Transverse colon (tissue), 4 donors: ENCODE results near the gene PNLIPRP1.

Experiments used
- EP300 ChIP-seq: sonication (generic); formaldehyde crosslinking; IDR thresholded peaks from one replicate; pipeline ENCODE4 v1.6.1; 2017; ENCODE audit warnings: antibody characterized with exemption, low read depth
- POLR2A ChIP-seq: fragments of 450-650 bp; IDR thresholded peaks from one replicate; pipeline ENCODE4 v1.6.1; 2016; ENCODE audit warnings: antibody characterized with exemption, mild to moderate bottlenecking, moderate library complexity
- POLR2AphosphoS5 ChIP-seq, 3 donors: sonication (generic); formaldehyde crosslinking; IDR thresholded peaks; one replicate each; pipeline ENCODE4 v1.6.1; 2016; ENCODE audit warnings: antibody characterized with exemption in 3 of 3
- TF ChIP-seq, protein P1 (sequence below), 5 experiments: fragments of 200-600 bp in 3 of 5; fragments of 450-650 bp in 2 of 5; sonication (generic) in 3 of 5; IDR thresholded peaks; 1 replicate in 2 of 5; 2 replicates in 3 of 5; pipeline ENCODE4 v1.5.1; 2016 to 2017; ENCODE audit warnings: antibody characterized with exemption in 5 of 5, inconsistent platforms in 3 of 5, mild to moderate bottlenecking in 2 of 5, moderate library complexity in 1 of 5

DNA sequence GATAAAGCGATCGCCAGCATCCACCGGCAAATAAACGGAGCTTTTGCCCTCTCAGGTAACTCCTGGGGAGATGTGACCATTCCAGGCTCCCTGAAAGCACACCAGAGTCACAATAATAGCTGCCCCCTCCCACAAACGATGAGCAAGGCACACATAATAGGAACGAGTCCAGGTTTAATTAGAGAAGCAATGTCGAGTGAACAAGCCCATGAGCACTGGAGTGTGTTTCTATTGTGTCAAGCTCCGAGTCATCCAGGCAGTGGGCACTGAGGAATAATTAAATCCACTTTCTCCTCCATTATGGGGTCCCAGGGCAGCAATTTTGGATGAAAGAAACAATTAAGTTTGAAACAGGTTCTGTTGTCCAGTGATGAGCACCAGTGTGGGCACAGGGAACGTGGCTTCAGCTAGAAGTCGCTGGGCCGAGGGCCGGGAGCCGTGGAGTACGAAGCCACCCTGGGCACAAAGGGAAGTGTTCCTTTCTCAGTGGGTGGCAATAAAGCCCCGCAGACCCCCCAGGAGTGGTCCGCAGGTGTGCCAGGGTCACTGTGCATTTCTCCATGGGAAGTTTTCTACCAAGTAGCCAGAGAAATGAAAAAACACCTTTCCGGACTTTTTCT, 41.9 kb downstream of the PNLIPRP1 start:
- TF ChIP-seq, protein P1, sequence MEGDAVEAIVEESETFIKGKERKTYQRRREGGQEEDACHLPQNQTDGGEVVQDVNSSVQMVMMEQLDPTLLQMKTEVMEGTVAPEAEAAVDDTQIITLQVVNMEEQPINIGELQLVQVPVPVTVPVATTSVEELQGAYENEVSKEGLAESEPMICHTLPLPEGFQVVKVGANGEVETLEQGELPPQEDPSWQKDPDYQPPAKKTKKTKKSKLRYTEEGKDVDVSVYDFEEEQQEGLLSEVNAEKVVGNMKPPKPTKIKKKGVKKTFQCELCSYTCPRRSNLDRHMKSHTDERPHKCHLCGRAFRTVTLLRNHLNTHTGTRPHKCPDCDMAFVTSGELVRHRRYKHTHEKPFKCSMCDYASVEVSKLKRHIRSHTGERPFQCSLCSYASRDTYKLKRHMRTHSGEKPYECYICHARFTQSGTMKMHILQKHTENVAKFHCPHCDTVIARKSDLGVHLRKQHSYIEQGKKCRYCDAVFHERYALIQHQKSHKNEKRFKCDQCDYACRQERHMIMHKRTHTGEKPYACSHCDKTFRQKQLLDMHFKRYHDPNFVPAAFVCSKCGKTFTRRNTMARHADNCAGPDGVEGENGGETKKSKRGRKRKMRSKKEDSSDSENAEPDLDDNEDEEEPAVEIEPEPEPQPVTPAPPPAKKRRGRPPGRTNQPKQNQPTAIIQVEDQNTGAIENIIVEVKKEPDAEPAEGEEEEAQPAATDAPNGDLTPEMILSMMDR (IDR thresholded peaks at IDR 0.05), result no peak
- TF ChIP-seq POLR2AphosphoS5 (IDR thresholded peaks at IDR 0.05) (no peak), POLR2A (no peak), EP300 (no peak)
